ENCODE results near the gene SYNE2.

SYNE2 gene

GRCh38 chr14:64225151-64225757, 372.4 kb downstream of the SYNE2 start:
- DNase-seq, result no peak

- DNase-seq, result no peak
These were observed 375.1 kb downstream of the SYNE2 start for GRCh38 chr14:64227856-64228255.

GRCh38 chr14:64229489-64229888, 376.7 kb downstream of the SYNE2 start:
- DNase-seq, result no peak

- no peak for DNase-seq
These were observed 379.5 kb downstream of the SYNE2 start for GRCh38 chr14:64232095-64232838.

- DNase-seq, result no peak
These were observed 380.1 kb downstream of the SYNE2 start for GRCh38 chr14:64232944-64233343.

- no peak for DNase-seq
These were observed 380.9 kb downstream of the SYNE2 start for GRCh38 chr14:64233531-64234190.

- peak; percentile 11 for DNase-seq
These were observed 382.3 kb downstream of the SYNE2 start for GRCh38 chr14:64234877-64235651.

- DNase-seq, result no peak
These were observed 383.1 kb downstream of the SYNE2 start for GRCh38 chr14:64235652-64236640.

- no peak for DNase-seq
These were observed 385.2 kb downstream of the SYNE2 start for GRCh38 chr14:64238049-64238448.

- DNase-seq, result no peak
These were observed 385.8 kb downstream of the SYNE2 start for GRCh38 chr14:64238631-64239030.

GRCh38 chr14:64244279-64244678, 391.5 kb downstream of the SYNE2 start:
- no peak for DNase-seq

- DNase-seq, result no peak
These were observed 392.7 kb downstream of the SYNE2 start for GRCh38 chr14:64245491-64245890.

GRCh38 chr14:64246688-64247087, 393.9 kb downstream of the SYNE2 start:
- DNase-seq, result no peak

GRCh38 chr14:64247195-64247594, 394.4 kb downstream of the SYNE2 start:
- no peak for DNase-seq

- no peak for DNase-seq
These were observed 395.9 kb downstream of the SYNE2 start for GRCh38 chr14:64248689-64249088.

- DNase-seq, result no peak
These were observed 396.6 kb downstream of the SYNE2 start for GRCh38 chr14:64249363-64249762.

- DNase-seq, result no peak
These were observed 400.9 kb downstream of the SYNE2 start for GRCh38 chr14:64253672-64254071.

GRCh38 chr14:64255756-64256155, 403.0 kb downstream of the SYNE2 start:
- no peak for DNase-seq

GRCh38 chr14:64260418-64260817, 407.6 kb downstream of the SYNE2 start:
- DNase-seq, result no peak

- DNase-seq, result no peak
These were observed 412.4 kb downstream of the SYNE2 start for GRCh38 chr14:64265222-64265621.

- DNase-seq, result no peak
These were observed 413.4 kb downstream of the SYNE2 start for GRCh38 chr14:64266239-64266638.

- no peak for DNase-seq
These were observed 419.2 kb downstream of the SYNE2 start for GRCh38 chr14:64272019-64272418.
